Hematopoietic multipotent progenitor cell treated with erythropoietin and hydrocortisone succinate and interleukin-3 and kit ligand, for 8 days (in vitro differentiated cells): ENCODE data around the gene MYL10.
"Not testable (repeated sequence)": the region's sequence is repeated elsewhere in the genome, so short reads cannot be mapped to it uniquely, and the experiment has no call there.

Source experiments
- DNase-seq: peaks from one replicate; pipeline ENCODE4 v3.0.0-alpha.2; 2015

The MYL10 gene

DNA sequence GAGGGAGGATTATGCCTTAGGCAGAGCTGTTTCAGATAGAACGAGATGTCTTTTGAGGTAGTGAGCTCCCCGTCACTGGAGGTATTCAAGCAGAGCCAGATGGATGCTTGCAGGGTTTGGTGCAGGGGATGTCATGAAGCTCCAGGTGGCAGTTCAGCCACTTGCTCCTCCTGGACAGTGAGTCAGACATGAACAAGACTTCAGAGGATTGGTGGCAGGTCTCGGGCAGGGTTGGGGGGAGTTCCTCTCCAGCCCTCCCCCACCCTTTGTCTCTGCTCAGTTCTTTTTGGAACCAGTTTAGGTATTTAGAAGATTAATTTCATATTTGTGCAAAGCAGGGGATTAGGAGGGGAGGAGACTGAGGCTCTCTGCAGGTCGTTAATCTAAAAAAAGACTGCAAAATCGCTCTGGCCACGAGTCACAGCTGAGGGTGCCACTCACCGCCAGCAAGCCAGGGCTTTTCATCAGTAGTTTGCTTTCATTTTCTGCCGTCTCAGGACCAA is 21.5 kb upstream of the MYL10 start:
- no peak for DNase-seq

DNA sequence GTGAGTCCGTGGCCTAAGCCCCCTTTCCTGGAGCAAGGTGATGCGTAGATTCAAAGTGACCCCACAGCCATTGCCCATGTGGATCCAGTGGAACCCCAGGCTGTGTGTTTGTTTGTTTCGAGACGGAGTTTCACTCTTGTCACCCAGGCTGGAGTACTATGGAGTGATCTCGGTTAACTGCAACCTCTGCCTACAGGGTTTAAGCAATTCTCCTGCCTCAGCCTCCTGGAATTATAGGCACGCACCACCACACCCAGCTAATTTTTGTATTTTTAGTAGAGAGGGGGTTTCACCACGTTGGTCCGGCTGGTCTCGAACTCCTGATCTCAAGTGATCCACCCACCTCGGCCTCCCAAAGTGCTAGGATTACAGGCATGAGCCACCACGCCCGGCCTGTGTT is 18.8 kb upstream of the MYL10 start:
- not testable (repeated sequence) for DNase-seq

DNA sequence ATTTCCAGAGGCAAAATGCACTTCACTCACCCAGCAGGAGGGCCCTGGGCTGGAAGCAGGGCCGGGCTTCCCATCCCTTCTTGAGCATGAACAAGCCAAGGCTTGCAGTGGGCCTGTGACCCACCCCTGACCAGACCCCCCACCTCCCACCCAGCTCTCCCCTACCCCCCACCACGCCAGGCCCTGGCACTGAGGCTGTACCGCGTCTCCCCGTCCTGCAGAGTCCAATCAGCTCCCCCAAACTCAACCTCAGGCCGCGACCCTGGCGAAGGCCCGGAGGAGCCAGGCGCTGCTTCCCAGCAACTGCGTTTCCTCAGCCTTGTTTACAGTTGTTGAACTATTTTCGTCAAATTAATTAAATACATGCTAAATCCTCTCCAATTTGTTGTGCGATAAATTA is 16.9 kb upstream of the MYL10 start:
- DNase-seq = no peak

DNA sequence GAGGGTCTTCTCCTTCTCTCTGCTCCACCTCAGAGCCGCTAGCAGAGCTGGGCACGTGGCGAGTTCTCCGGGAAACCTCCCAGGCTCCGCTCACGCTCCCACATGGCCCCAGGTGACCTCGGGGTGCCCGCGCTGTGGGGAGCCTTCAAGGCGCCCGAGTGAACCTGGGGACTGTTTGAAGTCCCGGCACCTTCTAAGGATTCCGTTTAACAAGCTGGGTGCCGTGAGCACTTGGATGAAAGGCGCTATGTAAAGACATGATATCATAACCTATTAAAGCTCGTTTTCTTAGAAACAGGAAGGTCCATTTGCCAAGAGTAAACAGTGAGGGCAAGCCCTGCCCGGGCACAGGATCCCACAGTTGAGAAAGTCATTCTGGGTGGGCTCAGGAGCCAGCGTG is 15.8 kb upstream of the MYL10 start:
- no peak for DNase-seq

DNA sequence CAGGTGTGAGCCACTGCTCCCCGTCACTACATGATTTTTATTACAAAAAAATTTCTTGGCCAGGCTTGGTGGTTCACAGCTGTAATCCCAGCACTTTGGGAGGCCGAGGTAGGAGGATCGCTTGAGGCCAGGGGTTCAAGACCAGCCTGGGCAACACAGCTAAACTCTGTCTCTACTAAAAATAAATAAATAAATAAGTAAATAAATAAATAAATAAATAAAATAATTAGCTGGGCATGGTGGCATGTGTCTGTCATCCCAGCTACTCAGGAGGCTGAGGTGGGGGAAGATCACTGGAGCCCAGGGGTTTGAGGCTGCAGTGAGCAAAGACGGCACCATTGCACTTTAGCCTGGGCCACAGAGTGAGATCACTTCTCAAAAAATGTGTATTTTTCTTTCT is 10.0 kb upstream of the MYL10 start:
- DNase-seq = not testable (repeated sequence)

DNA sequence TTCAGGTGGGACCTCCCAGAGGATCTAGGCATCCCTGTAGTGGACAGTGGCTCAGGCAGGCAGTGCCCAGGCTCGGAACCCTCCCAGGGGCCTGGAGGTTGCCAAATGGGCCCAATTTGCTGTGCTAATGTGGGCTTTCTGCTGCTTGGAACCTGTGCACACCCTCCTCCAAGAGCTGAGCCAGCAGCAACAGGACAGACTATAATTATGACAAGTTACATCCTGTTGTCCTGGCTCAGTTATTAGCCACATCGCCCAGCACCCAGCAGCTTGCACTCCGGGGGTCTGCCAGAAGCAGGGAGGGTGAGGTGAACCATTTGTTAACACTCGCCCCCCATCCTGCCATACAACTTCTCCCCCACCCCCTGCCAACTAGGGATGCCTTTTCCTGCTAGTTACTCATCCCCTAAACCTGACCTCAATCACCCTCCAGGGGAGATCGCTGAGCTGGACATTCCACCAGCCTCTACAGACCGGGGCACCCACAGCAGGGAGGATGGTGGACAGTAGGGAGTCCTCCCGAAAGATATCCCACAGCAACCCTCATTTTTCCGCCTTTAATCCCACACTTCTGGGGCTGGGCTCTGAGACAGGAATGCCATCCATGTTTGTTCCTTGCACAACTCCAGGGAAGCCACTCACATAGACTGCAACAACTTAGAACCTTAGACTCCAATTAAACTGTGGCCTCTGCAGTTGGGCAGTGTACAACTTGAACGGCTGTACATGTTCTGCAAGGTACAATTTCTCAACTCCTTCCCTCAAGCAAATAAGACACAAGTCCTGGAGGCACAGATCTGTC is 7.9 kb upstream of the MYL10 start:
- DNase-seq = no peak

DNA sequence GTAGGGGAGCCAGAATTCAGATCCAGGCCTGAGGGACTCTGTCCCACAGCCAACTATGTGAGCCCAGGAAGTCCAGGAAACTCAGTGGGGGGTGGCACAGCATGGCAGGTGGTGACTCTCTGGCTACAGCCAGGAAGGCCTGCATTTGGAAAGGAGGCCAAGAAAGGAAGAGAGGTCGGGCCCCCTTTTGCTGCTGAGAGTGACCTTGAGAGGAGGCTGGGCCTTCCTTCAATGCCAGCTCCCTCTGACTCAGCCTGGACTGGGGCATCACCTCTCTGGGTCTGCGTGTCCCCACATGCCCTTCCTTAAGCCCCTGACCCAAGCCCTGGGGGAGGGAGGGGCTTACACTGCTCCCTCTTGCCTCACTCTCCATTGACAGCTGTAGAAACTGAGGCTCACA is 6.4 kb upstream of the MYL10 start:
- no peak for DNase-seq

DNA sequence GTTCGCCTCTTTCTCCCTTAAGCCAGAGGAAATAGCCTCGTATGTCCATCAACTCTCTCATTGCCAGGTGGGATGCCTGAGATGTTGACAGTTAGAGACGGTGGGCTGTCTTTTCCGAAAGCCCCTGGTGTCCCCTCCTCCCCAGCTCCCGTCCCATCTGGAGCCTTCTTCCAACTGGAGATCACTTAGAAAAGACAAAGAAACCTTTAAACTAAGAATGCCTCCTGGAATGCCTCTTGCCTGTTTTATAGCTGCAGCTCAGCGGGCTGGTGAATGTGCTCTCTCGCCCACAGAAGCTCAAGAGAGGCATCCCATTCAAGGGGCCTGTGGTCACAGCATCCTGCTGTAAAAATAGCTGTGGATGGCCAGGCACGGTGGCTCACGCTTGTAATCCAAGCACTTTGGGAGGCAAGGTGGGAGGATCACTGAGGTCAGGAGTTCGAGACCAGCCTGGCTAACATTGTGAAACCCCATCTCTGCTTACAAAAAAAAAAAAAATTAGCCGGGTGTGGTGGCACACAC is 5.2 kb upstream of the MYL10 start:
- DNase-seq = no peak

DNA sequence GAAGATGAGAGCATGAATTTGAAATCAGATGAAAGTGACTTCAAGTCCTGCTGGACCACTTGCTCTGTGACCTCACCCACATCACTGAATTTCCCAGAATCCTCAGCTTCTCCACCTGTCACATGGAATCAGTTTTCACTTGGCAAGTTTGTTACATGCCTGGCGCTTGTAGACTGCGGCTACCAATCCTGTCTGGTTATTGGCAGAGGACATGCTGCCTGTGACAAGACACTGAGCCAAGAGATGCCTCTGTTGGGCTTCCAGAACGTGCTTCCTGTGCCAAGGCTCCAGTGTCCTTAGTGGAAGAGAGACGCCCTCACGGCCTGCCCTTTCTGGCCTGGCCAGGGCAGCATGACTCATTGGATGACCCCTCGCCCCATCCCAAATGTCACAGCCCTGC is 4.4 kb upstream of the MYL10 start:
- DNase-seq = no peak

DNA sequence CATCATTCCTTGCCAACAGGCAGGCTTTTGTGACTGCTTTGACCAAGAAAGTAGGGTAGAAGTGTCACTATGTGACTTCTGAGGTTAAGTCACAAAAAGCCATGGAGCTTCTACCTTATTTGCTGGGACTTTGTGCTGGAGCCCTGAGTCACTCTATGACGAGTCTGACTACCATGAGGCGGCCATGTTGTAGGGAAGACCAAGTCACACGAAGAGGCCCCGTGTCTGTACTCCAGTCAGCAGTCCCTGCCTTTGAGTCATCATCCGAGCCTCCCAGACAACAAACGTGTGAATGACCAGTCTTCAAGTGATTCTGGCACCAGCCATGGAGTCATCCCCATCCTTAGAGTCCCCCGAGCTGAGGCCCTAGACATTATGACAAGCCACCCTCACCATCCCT is 3.5 kb upstream of the MYL10 start:
- DNase-seq = no peak

DNA sequence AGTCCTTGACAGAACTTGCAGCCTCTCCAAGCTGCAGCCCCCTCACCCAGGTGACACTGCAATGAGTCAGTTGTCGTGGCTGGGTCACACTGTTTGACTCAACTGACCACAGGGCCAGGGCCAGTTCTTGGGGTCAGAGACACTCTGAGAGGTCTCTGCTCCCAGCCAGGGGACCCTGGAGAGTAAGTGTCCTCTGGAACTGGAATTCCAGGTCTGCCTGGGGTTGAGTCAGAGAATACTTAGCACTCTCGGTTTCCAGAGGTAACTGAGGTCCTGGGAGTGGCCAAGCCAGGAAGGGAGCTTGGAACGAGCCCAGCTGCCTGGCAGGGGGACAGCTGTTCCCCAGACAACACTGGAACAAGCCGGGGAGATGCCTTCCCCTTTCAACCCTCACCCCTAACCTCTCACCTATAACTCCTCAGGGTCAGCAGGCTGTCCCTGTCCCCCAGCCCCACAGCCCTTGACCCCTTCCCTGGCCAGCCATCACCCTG is 2.2 kb upstream of the MYL10 start:
- no peak for DNase-seq

DNA sequence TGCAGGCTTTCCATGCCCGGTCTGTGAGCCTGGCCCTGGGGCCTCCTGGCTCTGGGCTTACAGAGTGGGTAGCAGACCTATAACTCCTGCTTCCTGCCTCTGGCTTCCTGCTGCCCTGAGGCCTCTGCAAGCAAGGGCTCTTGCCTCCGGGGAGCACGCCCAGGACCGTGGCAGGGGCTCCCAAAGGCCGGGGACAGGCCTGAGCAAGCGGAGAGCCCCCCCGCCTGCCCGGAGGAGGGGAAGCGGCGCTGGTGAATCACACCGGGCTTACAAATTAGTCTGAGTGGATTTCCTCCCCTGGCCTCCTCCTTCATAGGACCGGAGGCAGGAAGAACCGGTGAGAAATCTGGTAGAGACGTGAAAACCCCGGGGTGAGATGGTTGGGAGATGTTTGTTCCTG is 1.5 kb upstream of the MYL10 start:
- no peak for DNase-seq

DNA sequence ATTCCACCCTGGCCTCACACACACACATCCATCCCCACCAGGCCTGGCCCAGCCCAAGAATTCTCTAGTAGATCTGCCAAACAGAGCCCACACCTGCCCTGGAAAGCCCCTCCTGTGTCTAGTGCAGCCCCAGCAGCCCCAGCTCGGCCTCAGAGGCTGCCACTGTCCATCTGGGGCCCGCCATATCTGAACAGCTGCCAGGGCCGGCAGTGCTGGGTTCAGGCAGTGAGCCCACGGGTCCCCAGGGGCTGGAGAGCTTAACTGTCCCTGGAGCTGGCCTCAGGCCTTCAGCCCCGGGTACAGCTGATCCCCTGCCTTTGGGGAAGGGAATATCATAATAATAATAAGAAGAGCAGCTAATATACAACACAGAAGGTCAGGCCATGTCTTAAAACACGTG is 574 bp downstream of the MYL10 start:
- DNase-seq = no peak

DNA sequence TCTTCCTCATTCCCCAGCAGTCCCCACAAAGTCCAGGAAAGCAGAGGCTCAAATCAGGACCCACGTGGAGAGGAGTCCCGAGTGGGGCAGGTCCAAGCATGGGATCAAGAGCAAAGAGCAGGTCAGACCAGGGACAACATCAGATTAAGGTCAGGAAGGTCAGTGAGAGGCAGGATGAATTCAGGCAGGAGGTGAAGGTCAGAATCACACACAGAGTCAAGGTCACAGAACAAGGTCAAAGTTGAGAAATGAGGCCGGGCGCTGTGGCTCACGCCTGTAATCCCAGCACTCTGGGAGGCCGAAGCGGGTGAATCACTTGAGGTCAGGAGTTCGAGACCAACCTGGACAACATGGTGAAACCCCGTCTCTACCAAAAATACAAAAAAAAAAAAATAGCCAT is 2.3 kb downstream of the MYL10 start:
- no peak for DNase-seq

DNA sequence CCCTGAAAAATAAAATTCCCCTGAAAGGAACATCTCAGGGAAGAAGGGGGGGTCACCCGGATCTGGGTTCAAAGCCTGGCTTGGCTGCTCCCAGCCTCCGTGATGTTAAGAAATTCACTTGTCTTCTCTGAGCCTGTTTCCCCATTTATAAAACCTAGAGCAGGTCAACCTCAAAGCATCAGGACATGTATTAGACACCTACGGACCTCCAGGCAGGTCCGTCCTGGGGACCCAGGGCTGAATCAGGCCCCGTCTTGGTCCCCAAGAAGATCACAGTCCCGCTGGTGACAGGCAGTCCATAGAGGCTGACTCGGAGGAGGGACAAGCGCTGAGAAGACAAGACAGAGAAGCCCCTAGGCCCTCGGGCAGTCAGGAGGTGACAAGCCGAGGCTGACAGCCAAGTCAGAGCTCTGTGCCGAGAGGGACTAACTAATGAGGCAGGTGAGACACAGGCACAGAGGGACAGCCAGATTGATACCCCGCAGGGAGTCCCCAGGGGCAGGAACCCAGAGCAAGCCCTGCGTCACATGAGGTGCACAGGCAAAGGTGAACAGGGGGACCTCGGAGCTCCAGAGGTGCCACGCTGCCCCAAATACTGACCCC is 2.9 kb downstream of the MYL10 start:
- DNase-seq = no peak

DNA sequence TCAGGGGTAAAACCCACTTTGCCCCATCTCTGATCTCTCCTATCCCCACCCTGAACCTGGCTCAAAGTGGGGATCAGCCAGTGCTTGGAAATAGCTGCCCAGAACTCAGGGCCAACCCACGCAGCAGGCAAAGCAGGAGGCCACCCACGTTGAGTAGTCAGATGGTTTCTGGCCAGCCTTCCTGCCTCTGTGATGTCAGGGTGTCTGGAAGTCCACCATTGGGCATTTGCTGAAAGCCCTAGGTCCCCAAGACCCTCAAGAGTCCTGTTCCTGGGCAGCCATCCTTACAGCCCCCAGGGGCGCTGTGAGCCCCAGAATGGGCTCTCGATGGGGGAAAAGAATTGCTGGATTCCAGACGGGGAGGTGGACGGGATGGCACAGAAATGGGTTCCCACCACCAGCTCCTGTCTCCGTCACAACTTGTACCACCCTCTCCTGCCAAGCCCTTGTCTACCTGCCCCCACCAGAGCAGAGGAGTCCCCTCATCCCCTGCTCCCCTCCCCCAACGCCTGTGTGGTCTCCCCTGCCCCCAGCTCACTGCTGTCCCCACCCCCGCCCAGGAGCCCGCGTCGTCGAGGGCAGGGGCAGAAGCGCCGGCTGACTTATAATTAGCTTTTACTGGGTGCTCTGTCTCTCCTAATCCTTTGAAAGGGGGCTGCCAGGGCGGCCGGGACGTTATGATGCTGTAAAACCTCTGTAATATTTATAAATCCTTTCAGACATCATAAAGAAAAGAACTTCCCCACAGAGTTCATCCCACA is 3.9 kb downstream of the MYL10 start:
- no peak for DNase-seq

DNA sequence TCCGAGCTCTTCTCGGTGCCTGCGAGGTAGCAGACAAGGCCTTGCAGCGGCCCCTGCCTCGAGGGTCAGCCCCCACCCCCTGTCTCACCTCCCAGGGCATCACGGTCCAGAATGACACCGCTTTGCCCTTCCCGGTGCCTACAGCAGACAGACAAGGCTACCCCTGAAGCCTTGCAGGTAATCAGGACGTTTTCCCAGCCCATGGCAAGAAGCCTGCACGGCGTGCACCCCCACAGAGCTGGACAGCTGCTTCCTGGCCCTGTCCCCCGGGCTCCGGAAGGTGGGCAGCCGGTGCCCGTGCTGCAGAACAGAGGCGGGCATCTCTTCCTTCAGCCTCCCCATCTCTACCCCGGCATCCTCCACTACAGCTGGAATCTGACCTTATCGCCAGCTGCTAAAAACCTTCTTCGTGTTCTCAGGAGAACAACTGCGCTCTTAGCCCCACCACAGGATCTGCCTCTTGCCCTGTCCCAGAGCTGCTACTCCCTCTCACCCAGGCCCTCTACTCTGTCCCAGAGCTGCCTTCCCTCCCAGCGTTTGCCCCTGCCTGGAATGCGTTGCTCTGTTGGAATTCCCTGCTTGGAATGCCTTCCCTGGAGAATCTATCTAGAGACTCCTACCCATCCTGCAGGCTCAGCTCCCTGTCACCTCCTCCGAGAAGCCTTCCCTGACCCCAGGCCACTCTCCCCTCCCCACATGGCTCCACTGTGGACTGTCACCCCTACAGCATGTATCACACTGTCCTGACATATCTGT is 4.7 kb downstream of the MYL10 start:
- DNase-seq = no peak

DNA sequence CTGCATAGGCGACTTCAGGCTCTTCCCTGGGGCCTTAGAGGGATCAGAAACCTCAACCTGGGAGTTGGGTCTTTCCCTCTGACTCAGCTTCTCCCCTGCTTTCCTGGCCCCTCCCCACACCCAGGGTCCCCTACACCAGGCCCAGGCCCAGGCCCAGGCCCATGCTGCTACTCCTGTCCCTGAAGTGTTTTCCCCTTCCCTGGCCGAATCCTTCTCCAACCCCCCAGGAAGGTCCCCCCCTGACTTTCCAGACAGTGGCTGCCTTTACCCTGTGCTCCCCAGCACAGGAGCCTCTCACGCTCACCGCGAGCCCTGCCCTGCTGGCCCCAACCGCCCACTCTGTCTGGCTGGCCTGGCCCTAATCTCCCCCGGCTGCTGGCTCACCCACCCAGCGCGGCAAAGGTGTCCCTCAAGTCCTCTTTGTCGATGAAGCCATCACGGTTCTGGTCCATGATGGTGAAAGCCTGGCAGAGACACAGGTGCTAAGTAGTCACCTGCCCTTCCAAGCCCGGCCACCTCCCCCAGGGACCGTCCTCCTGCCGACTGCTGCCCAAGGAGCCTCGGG is 6.4 kb downstream of the MYL10 start:
- no peak for DNase-seq

DNA sequence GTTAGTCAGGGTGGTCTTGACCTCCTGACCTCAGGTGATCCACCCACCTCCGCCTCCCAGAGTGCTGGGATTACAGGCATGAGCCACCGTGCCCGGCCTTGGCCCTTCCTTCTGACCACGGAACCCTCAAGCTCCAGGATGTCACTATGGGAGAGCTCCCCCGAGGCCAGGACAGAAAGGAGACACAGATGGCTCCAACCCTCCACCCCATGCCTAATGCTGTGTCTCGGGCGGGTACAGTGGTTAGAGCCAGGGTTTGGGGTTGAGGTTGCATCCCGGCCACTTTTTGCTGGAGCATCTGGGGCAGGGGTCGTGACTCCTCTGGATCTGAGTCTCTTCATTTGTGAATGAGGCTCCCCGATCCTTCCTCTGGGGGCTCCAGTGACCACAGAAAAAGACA is 8.1 kb downstream of the MYL10 start:
- no peak for DNase-seq

DNA sequence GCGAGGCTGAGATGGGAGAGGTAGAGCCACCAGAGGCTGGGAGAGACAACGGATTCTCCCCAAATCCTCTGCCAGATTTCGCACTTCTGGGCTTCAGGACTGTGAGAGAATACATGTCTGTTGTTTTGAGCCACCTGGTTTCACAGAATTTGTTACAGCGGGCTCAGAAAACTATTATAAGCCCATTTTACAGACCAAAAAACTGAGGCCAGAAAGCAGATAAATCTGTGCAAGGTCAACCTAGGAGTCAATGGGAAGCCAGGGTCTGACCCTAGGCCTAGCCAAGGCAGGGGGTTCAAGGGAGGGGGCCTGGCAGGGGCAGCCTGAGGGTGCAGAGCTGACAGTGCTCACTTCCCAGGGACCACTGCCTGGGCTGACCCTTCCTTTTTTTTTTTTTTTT is 8.7 kb downstream of the MYL10 start:
- DNase-seq = no peak

DNA sequence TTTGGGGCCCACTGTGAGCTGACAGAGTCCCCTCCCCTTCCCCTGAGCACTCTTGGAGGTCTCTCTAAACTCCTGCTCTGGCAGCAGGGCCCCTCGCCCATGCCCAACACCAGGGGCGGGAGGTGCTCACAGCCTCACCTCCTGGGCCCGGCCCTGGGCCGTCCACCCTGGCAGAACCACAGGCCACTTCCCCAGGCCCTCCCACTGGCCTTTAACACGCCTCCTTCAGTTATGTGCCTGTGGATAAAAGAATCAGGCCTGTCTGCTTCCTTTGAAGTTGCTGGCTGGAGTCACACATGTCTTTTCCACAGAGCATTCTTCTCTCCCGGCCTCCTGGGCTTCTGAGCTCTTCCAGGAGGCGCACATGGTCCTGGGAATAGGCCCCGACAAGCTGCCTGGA is 10.2 kb downstream of the MYL10 start:
- no peak for DNase-seq

DNA sequence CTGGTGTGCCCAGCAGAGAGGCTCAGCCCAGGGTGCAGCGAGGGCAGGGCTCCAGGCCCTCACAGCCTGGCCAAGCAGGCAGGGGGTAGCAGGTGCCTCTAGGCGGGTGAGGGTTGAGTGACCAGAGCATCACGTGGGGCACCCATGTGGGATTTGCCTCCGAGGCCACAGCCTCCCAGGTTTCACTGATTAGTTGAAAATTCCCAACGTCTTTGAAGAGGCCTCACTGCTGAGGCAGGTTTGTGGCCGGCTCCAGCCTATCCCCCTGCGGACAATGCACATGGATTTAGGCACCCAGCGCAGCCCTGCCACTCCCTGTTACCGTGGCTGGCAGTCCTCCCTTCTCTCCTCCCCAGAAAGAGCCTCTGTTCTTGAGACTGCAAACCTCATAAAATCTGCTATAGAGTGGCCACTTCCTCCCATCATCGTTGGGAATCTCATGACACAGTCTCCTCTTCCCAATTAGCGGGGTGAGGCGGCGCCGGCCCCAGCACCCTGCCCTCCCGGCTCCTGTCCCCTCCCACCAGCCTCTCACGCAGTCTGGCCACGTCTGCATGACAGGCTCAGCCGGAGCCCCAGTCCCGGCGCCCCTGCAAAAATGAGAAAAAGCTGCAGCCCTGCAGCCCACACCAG is 10.8 kb downstream of the MYL10 start:
- DNase-seq = no peak
